NCI-H526 (cell line): ENCODE results near the gene CHRNA4.
A peak's percentile ranks its signal among the peaks of the same experiment; 100 is the strongest.
"Not testable (repeated sequence)": the region's sequence is repeated elsewhere in the genome, so short reads cannot be mapped to it uniquely, and the experiment has no call there.

Source experiments
- DNase-seq, 2 experiments: peaks; one replicate each; lab custom pipeline; 2025; lab: John Stamatoyannopoulos, UW

The CHRNA4 gene

GRCh38 chr20:63308218-63308911 is 52.8 kb downstream of the CHRNA4 start:
- no peak for DNase-seq

GRCh38 chr20:63307538-63308217 is 53.5 kb downstream of the CHRNA4 start:
- DNase-seq: no peak

GRCh38 chr20:63306673-63307537 is 54.2 kb downstream of the CHRNA4 start:
- DNase-seq: no peak

- not testable (repeated sequence) for DNase-seq
Observed at GRCh38 chr20:63305933-63306672, 55.0 kb downstream of the CHRNA4 start.

GRCh38 chr20:63305393-63305792 is 55.8 kb downstream of the CHRNA4 start:
- DNase-seq: no peak

GRCh38 chr20:63303095-63303666 is 58.0 kb downstream of the CHRNA4 start:
- no peak for DNase-seq

GRCh38 chr20:63301671-63302070 is 59.5 kb downstream of the CHRNA4 start:
- no peak for DNase-seq

GRCh38 chr20:63298731-63299312 is 62.3 kb downstream of the CHRNA4 start:
- no peak for DNase-seq

- DNase-seq: no peak
Observed at GRCh38 chr20:63297796-63298572, 63.2 kb downstream of the CHRNA4 start.

- no peak for DNase-seq
Observed at GRCh38 chr20:63297371-63297781, 63.8 kb downstream of the CHRNA4 start.

GRCh38 chr20:63296531-63297299 is 64.4 kb downstream of the CHRNA4 start:
- no peak for DNase-seq

GRCh38 chr20:63295846-63296245 is 65.3 kb downstream of the CHRNA4 start:
- DNase-seq: peak in 1 of 2 experiments; percentile 69

- DNase-seq: peak in 1 of 2 experiments; percentile 69
Observed at GRCh38 chr20:63295422-63295821, 65.7 kb downstream of the CHRNA4 start.

- DNase-seq: no peak
Observed at GRCh38 chr20:63295018-63295417, 66.1 kb downstream of the CHRNA4 start.

GRCh38 chr20:63294536-63294900 is 66.6 kb downstream of the CHRNA4 start:
- no peak for DNase-seq

GRCh38 chr20:63293871-63294535 is 67.1 kb downstream of the CHRNA4 start:
- peak in 1 of 2 experiments; percentile 37 for DNase-seq

GRCh38 chr20:63293456-63293855 is 67.7 kb downstream of the CHRNA4 start:
- no peak for DNase-seq
